Cardiac fibroblast (primary cell): ENCODE results near the gene DRG2.

Experiments used
- DNase-seq, 2 donors: peaks; one replicate each; pipeline versions ENCODE4 v3.0.0 to v3.0.0-alpha.2; 2010; ENCODE audit warnings: low read depth in 2 of 2
- H3K4me3 ChIP-seq, 2 donors: replicated peaks in 1 of 2; 1 replicate in 1 of 2; 2 replicates in 1 of 2; pipeline ENCODE4 v1.5.1; 2011; ENCODE audit warnings: low read depth in 2 of 2, low read length in 2 of 2, mild to moderate bottlenecking in 2 of 2, moderate library complexity in 1 of 2
- CTCF ChIP-seq: IDR thresholded peaks from one replicate; pipeline ENCODE4 v1.5.1; 2011; ENCODE audit warnings: low read depth, mild to moderate bottlenecking, low read length, inconsistent platforms

Gene DRG2

GRCh38 chr17:18119938-18120337, 32.2 kb downstream of the DRG2 start:
- no peak overlapping the region for H3K4me3 ChIP-seq
- no peak for TF ChIP-seq CTCF
- no peak for DNase-seq

GRCh38 chr17:18120461-18121017, 32.8 kb downstream of the DRG2 start:
- no peak overlapping the region for H3K4me3 ChIP-seq
- DNase-seq: no peak
- no peak for TF ChIP-seq CTCF

- H3K4me3 ChIP-seq: no peak overlapping the region
- DNase-seq: no peak
- TF ChIP-seq CTCF: no peak
Observed at GRCh38 chr17:18121144-18121910, 33.6 kb downstream of the DRG2 start.

GRCh38 chr17:18122990-18123753, 35.4 kb downstream of the DRG2 start:
- H3K4me3 ChIP-seq: no peak overlapping the region
- TF ChIP-seq CTCF: no peak
- DNase-seq: no peak

GRCh38 chr17:18124345-18125126, 36.8 kb downstream of the DRG2 start:
- TF ChIP-seq CTCF: no peak
- no peak overlapping the region for H3K4me3 ChIP-seq
- DNase-seq: no peak

GRCh38 chr17:18129041-18129502, 41.3 kb downstream of the DRG2 start:
- peak; percentile 34 to 66 for DNase-seq
- no peak for TF ChIP-seq CTCF
- H3K4me3 ChIP-seq: no peak overlapping the region
